ENCODE data around the gene TFF1.

TFF1 gene

GRCh38 chr21:42384989-42385388 lies 18.7 kb upstream of the TFF1 start:
- peaks cover 90% of the 10 kb centered on the region for H3K27me3 ChIP-seq (replicated peaks; ENCODE audit: insufficient read depth, low read length)
- H3K36me3 ChIP-seq (replicated peaks; ENCODE audit: insufficient read depth, low read length) = no peaks in the 10 kb centered on the region
- H3K9me3 ChIP-seq (replicated peaks; ENCODE audit: insufficient read depth, low read length) = no peaks in the 10 kb centered on the region
- H3K79me2 ChIP-seq (ENCODE audit: low read length) = no peaks in the 10 kb centered on the region
- H3K4me1 ChIP-seq (ENCODE audit: low read length) = peaks cover 18% of the 10 kb centered on the region
- no peak overlapping the region for H3K4me3 ChIP-seq (ENCODE audit: low read length)
- no peak for DNase-seq
- H3K9ac ChIP-seq (ENCODE audit: low read length) = no peak overlapping the region
- H4K20me1 ChIP-seq (ENCODE audit: insufficient read depth, low read length) = no peaks in the 10 kb centered on the region
- H3K4me2 ChIP-seq (ENCODE audit: low read depth, low read length) = no peak overlapping the region
- TF ChIP-seq EZH2 (optimal IDR thresholded peaks at IDR 0.05; ENCODE audit: low read depth, low read length) (no peak), CTCF (IDR thresholded peaks at IDR 0.05; ENCODE audit: low read length) (no peak), EZH2phosphoT487 (IDR thresholded peaks at IDR 0.05; ENCODE audit: low read length) (no peak)
- H3K9me2 ChIP-seq (replicated peaks; ENCODE audit: insufficient read depth, low read length) = no peaks in the 10 kb centered on the region
- no peak overlapping the region for H2AFZ ChIP-seq (ENCODE audit: low read length)
- H3F3A ChIP-seq (ENCODE audit: insufficient read depth, low read length) = peaks cover 6% of the 10 kb centered on the region; the same call in 1 of the 2 replicates
- no peak overlapping the region for H3K27ac ChIP-seq (ENCODE audit: low read length)

DNA sequence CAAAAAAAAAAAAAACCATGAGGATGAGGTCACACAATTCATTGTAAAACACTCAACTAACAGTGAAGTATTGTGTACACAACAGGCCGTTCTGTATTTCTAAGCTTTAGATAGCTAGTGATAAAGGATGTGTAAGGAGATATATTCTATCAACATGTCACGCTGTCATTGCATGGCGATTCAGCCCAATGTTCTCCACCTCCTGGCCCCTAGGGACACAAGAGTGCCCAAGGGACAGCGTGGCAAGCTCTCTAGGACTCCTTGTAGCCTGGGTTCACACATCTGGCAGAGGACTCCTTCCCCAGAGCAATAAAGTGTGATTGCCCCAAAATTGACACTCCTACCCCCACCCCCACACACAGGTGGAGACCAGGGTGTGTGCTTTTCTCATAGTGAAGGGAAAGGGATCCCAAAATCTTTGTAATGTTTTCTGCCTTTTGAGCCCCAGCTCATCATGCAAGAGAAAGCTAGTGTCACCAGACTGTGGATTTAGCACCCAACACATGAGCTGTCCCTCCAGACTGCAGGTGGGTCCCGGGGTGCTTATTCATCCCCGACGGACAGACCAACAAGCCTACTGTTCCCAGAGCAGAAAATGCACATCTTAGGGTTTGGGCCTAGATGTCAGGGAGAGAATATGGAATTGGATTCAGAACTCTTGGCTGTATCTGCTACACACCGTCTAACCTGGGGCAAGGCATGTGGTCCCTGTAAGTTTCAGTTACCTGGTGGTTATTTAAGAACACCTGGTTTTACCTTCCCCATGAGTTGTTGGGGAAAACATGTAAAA lies 18.0 kb upstream of the TFF1 start:
- Histone ChIP-seq H3K9me3 (replicated peaks; ENCODE audit: insufficient read depth, low read length) (no peaks in the 10 kb centered on the region), H3K4me3 (ENCODE audit: low read length) (no peak overlapping the region), H3K36me3 (replicated peaks; ENCODE audit: insufficient read depth, low read length) (no peaks in the 10 kb centered on the region), H4K20me1 (ENCODE audit: insufficient read depth, low read length) (no peaks in the 10 kb centered on the region), H3F3A (ENCODE audit: insufficient read depth, low read length) (peaks cover 3% of the 10 kb centered on the region; the same call in 1 of the 2 replicates), H3K4me2 (ENCODE audit: low read depth, low read length) (no peak overlapping the region; the same call in 1 of the 2 replicates), H3K27ac (ENCODE audit: low read length) (no peak overlapping the region), H3K4me1 (ENCODE audit: low read length) (peaks cover 11% of the 10 kb centered on the region), H2AFZ (ENCODE audit: low read length) (no peak overlapping the region), H3K9ac (ENCODE audit: low read length) (no peak overlapping the region), H3K79me2 (ENCODE audit: low read length) (no peaks in the 10 kb centered on the region), H3K9me2 (replicated peaks; ENCODE audit: insufficient read depth, low read length) (no peaks in the 10 kb centered on the region), H3K27me3 (replicated peaks; ENCODE audit: insufficient read depth, low read length) (peaks cover 92% of the 10 kb centered on the region)
- TF ChIP-seq CTCF (IDR thresholded peaks at IDR 0.05; ENCODE audit: low read length) (no peak), EZH2phosphoT487 (IDR thresholded peaks at IDR 0.05; ENCODE audit: low read length) (no peak), EZH2 (optimal IDR thresholded peaks at IDR 0.05; ENCODE audit: low read depth, low read length) (no peak)
- DNase-seq = no peak

GRCh38 chr21:42383331-42383730 lies 17.0 kb upstream of the TFF1 start:
- Histone ChIP-seq H3K27me3 (replicated peaks; ENCODE audit: insufficient read depth, low read length) (peaks cover 97% of the 10 kb centered on the region), H3K79me2 (ENCODE audit: low read length) (no peaks in the 10 kb centered on the region), H3K4me1 (ENCODE audit: low read length) (peaks cover 4% of the 10 kb centered on the region), H2AFZ (ENCODE audit: low read length) (no peak overlapping the region), H3K4me2 (ENCODE audit: low read depth, low read length) (no peak overlapping the region), H3K9me3 (replicated peaks; ENCODE audit: insufficient read depth, low read length) (no peaks in the 10 kb centered on the region), H3F3A (ENCODE audit: insufficient read depth, low read length) (no peaks in the 10 kb centered on the region), H3K27ac (ENCODE audit: low read length) (no peak overlapping the region), H4K20me1 (ENCODE audit: insufficient read depth, low read length) (no peaks in the 10 kb centered on the region), H3K9me2 (replicated peaks; ENCODE audit: insufficient read depth, low read length) (no peaks in the 10 kb centered on the region), H3K9ac (ENCODE audit: low read length) (no peak overlapping the region), H3K36me3 (replicated peaks; ENCODE audit: insufficient read depth, low read length) (no peaks in the 10 kb centered on the region), H3K4me3 (ENCODE audit: low read length) (no peak overlapping the region)
- TF ChIP-seq EZH2 (optimal IDR thresholded peaks at IDR 0.05; ENCODE audit: low read depth, low read length) (no peak), CTCF (IDR thresholded peaks at IDR 0.05; ENCODE audit: low read length) (no peak), EZH2phosphoT487 (IDR thresholded peaks at IDR 0.05; ENCODE audit: low read length) (no peak)
- DNase-seq = no peak
